ENCODE measurements around the gene ITGAE.

DNA sequence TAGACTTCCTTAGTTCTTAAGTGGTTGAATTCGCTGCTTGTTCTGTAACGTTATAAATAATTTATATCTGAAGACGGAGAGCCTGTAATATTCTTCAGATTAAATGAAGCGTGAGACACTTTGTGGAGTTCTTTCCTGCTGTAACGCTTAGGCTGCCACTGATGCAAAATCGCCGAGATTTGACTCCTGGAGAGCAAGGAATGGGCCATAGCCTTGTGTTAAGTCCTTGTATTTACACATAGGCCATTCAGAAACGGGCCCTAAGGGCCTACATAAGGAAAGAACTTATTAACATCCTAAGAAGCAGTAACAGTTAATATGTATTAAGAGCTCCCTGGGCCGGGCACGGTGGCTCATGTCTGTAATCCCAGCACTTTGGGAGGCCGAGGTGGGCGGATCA lies 131.4 kb downstream of the ITGAE start:
- TF ChIP-seq REST (IDR thresholded peaks at IDR 0.05; ENCODE audit: insufficient read depth in 1 of 2, low read depth in 2 of 2, low read length in 1 of 2), result no peak
- TF ChIP-seq, protein P1, sequence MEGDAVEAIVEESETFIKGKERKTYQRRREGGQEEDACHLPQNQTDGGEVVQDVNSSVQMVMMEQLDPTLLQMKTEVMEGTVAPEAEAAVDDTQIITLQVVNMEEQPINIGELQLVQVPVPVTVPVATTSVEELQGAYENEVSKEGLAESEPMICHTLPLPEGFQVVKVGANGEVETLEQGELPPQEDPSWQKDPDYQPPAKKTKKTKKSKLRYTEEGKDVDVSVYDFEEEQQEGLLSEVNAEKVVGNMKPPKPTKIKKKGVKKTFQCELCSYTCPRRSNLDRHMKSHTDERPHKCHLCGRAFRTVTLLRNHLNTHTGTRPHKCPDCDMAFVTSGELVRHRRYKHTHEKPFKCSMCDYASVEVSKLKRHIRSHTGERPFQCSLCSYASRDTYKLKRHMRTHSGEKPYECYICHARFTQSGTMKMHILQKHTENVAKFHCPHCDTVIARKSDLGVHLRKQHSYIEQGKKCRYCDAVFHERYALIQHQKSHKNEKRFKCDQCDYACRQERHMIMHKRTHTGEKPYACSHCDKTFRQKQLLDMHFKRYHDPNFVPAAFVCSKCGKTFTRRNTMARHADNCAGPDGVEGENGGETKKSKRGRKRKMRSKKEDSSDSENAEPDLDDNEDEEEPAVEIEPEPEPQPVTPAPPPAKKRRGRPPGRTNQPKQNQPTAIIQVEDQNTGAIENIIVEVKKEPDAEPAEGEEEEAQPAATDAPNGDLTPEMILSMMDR (IDR thresholded peaks at IDR 0.05), result no peak
- no peak for TF ChIP-seq POLR2AphosphoS5 (IDR thresholded peaks at IDR 0.05; ENCODE audit: low read depth, low read length)
- no peak for TF ChIP-seq TCF7L2 (IDR thresholded peaks at IDR 0.05; ENCODE audit: low read depth, low read length)

Measured in Panc1 (cell line).